Hepatocyte (in vitro differentiated cells): ENCODE measurements around the gene SLIT1. TPM values are rescaled to one million over a fixed set of nuclear protein-coding genes. Genes with fewer than 3 reads are reported as not detected.

Source experiments
- DNase-seq: peaks from one replicate; pipeline ENCODE4 v3.0.0-alpha.2; 2016; ENCODE audit warnings: low spot score
- H2AFZ ChIP-seq: fragments of 200-600 bp; sonication (generic); 2 replicates; pipeline ENCODE4 v1.6.0; 2016; ENCODE audit warnings: antibody characterized with exemption, mild to moderate bottlenecking
- H3K27ac ChIP-seq: fragments of 200-600 bp; sonication (generic); 2 replicates; pipeline ENCODE4 v1.5.1; 2016; ENCODE audit warnings: mild to moderate bottlenecking
- H3K27me3 ChIP-seq: fragments of 200-600 bp; sonication (generic); 2 replicates; pipeline ENCODE4 v1.6.1; 2016
- H3K36me3 ChIP-seq: fragments of 200-600 bp; sonication (generic); replicated peaks from 2 replicates; pipeline ENCODE4 v1.5.1; 2016; ENCODE audit warnings: low read depth; ENCODE audit not compliant: insufficient read depth
- H3K4me1 ChIP-seq: fragments of 200-600 bp; sonication (generic); 2 replicates; pipeline ENCODE4 v1.5.1; 2016; ENCODE audit warnings: mild to moderate bottlenecking, moderate library complexity; ENCODE audit not compliant: insufficient read depth
- H3K4me2 ChIP-seq: fragments of 200-600 bp; sonication (generic); 2 replicates; pipeline ENCODE4 v1.6.0; 2016
- H3K4me3 ChIP-seq: fragments of 200-600 bp; sonication (generic); 2 replicates; pipeline ENCODE4 v1.5.1; 2016; ENCODE audit warnings: mild to moderate bottlenecking
- H3K79me2 ChIP-seq: fragments of 200-600 bp; sonication (generic); 2 replicates; pipeline ENCODE4 v1.6.0; 2017; ENCODE audit warnings: mild to moderate bottlenecking
- H3K9me2 ChIP-seq: fragments of 200-600 bp; sonication (generic); replicated peaks from 2 replicates; pipeline ENCODE4 v1.6.0; 2017; ENCODE audit warnings: mild to moderate bottlenecking; ENCODE audit not compliant: insufficient read depth
- H3K9me3 ChIP-seq: fragments of 200-600 bp; sonication (generic); 2 replicates; pipeline ENCODE4 v1.5.1; 2016; ENCODE audit warnings: low read depth, mild to moderate bottlenecking
- H4K20me1 ChIP-seq: fragments of 200-600 bp; sonication (generic); 2 replicates; pipeline ENCODE4 v1.6.0; 2016; ENCODE audit warnings: mild to moderate bottlenecking; ENCODE audit not compliant: insufficient read depth, poor library complexity, severe bottlenecking
- EZH2 ChIP-seq: fragments of 200-600 bp; sonication (generic); IDR thresholded peaks from 2 replicates; pipeline ENCODE4 v1.6.1; 2016; ENCODE audit warnings: antibody characterized with exemption, mild to moderate bottlenecking, borderline replicate concordance
- EZH2phosphoT487 ChIP-seq: fragments of 200-600 bp; sonication (generic); IDR thresholded peaks from one replicate; pipeline ENCODE4 v1.6.1; 2018; ENCODE audit warnings: antibody characterized with exemption, mild to moderate bottlenecking, low read depth, moderate library complexity; ENCODE audit not compliant: unreplicated experiment, severe bottlenecking
- WGBS: methylation state at CpG from one replicate; pipeline ENCODE4 v1.1.6; 2016; ENCODE audit warnings: low lambda C conversion rate; ENCODE audit errors: missing lambda C conversion rate; 5-methylcytosine and 5-hydroxymethylcytosine counted together
- polyA plus RNA-seq: library from polyadenylated mRNA; unstranded; fragments of >200 nt; fragmentation: Nextera tagmentation; extraction: Ambion mirVana; gene quantifications from 2 replicates; pipeline ENCODE4 v1.2.1, GENCODE V29; 2016
- total RNA-seq: library from RNA; depleted of rRNA; stranded (reverse); fragments of >200 nt; gene quantifications from 2 replicates; pipeline ENCODE4 v1.2.3, GENCODE V29; 2014
- TF ChIP-seq, protein P1 (sequence below): fragments of 200-600 bp; sonication (generic); IDR thresholded peaks from 2 replicates; pipeline ENCODE4 v1.5.1; 2016; ENCODE audit warnings: antibody characterized with exemption, mild to moderate bottlenecking; ENCODE audit not compliant: poor library complexity

Gene SLIT1
- total and polyA plus RNA-seq, 2 experiments from 2014 or later = 0.47 to 0.65 TPM

DNA sequence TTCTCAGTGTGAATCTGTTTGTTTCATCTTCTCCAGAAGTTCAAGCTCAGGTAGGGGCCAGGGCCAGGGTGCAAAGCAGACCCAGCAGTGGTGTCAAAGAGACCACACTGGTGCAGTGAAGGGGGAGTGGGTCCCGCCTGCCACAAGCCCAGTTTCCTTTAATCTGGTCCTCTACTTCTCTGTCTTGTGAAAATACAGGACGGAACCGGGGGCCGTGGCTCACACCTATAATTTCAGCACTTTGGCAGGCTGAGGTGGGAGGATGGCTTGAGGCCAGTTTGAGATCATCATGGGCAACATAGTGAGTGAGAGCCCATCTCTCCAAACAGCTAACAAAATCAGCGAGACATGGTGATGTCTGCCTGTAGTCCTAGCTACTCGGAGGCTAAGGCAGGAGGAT lies 109.0 kb downstream of the SLIT1 start:
- no peaks in the 10 kb centered on the region for H3K4me1 ChIP-seq
- 81% methylated on average over 6 of the region's 6 CpGs for WGBS

DNA sequence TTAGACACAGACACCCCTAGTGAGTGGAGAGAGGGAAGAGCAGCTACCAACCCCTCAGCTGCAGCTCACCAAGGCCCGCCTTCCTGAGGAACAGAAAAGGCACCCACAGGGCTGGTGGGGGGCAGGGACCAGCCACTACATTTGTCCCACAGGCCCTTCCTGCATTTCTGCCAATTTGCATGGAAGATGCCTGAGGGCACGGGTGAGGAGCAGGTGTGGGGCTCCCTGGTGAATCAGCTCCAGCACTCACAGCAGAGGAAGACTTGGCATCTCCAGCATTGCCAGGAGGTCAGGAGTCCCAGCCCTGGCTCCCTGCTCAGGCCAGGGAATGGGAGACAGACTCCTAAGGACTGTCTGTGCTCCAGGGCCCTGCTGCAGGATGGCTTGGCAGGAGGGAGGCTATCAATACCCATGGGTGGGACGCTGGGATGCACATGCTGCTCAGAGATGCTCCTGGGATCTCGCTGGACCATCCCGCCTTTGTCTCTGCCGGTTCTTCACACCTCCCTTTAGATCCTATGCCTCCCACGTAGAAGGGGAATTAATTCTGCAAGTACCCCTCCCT lies 109.7 kb downstream of the SLIT1 start:
- no peaks in the 10 kb centered on the region for H3K9me3 ChIP-seq
- no peaks in the 10 kb centered on the region for H3K9me2 ChIP-seq
- 69% methylated on average over 7 of the region's 7 CpGs for WGBS
- no peaks in the 10 kb centered on the region for H3K36me3 ChIP-seq
- no peak for DNase-seq
- no peak overlapping the region for H2AFZ ChIP-seq
- H4K20me1 ChIP-seq = no peaks in the 10 kb centered on the region
- no peak overlapping the region for H3K4me3 ChIP-seq
- H3K27ac ChIP-seq = no peak overlapping the region
- H3K4me1 ChIP-seq = no peaks in the 10 kb centered on the region
- TF ChIP-seq, protein P1, sequence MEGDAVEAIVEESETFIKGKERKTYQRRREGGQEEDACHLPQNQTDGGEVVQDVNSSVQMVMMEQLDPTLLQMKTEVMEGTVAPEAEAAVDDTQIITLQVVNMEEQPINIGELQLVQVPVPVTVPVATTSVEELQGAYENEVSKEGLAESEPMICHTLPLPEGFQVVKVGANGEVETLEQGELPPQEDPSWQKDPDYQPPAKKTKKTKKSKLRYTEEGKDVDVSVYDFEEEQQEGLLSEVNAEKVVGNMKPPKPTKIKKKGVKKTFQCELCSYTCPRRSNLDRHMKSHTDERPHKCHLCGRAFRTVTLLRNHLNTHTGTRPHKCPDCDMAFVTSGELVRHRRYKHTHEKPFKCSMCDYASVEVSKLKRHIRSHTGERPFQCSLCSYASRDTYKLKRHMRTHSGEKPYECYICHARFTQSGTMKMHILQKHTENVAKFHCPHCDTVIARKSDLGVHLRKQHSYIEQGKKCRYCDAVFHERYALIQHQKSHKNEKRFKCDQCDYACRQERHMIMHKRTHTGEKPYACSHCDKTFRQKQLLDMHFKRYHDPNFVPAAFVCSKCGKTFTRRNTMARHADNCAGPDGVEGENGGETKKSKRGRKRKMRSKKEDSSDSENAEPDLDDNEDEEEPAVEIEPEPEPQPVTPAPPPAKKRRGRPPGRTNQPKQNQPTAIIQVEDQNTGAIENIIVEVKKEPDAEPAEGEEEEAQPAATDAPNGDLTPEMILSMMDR = no peak
- no peak for TF ChIP-seq EZH2
- no peak for TF ChIP-seq EZH2phosphoT487
- no peak overlapping the region for H3K4me2 ChIP-seq
- peaks cover 14% of the 10 kb centered on the region for H3K27me3 ChIP-seq
- no peaks in the 10 kb centered on the region for H3K79me2 ChIP-seq

More for the DNA sequence above, 109.0 kb downstream of the SLIT1 start:
- TF ChIP-seq EZH2 = no peak
- TF ChIP-seq, protein P1 = no peak
- TF ChIP-seq EZH2phosphoT487 = no peak
- no peaks in the 10 kb centered on the region for H3K36me3 ChIP-seq
- no peak overlapping the region for H3K4me3 ChIP-seq
- no peak overlapping the region for H3K4me2 ChIP-seq
- H3K27me3 ChIP-seq = peaks cover 14% of the 10 kb centered on the region
- no peak overlapping the region for H2AFZ ChIP-seq
- H4K20me1 ChIP-seq = no peaks in the 10 kb centered on the region
- H3K9me2 ChIP-seq = no peaks in the 10 kb centered on the region
- DNase-seq = no peak
- H3K27ac ChIP-seq = no peak overlapping the region
- H3K9me3 ChIP-seq = no peaks in the 10 kb centered on the region
- H3K79me2 ChIP-seq = no peaks in the 10 kb centered on the region

DNA sequence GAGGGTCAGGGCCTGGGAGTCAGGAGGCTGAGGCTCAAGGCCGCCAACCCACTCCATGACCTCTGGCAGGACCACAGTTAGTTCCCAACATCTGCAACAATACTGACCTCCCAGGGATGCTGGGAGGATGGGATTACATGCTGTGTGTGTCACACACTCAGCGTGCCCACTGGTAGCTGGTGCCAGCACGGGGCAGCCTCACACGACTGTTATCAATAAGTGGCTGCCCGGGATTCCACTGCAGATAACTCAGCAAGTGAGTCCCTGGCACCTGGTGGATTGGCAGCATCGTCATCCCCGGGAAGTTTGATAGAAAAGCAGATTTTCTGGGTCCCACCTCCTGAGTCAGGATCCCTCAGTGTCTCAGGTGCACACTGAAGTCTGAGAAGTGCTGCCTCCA lies 110.3 kb downstream of the SLIT1 start:
- H4K20me1 ChIP-seq = no peaks in the 10 kb centered on the region
- WGBS = 68% methylated on average over 7 of the region's 7 CpGs
- no peak for TF ChIP-seq EZH2phosphoT487
- no peak overlapping the region for H3K4me2 ChIP-seq
- no peak for DNase-seq
- H3K36me3 ChIP-seq = no peaks in the 10 kb centered on the region
- no peak overlapping the region for H3K27ac ChIP-seq
- H2AFZ ChIP-seq = no peak overlapping the region
- no peaks in the 10 kb centered on the region for H3K4me1 ChIP-seq
- H3K27me3 ChIP-seq = peaks cover 9% of the 10 kb centered on the region
- H3K4me3 ChIP-seq = no peak overlapping the region
- no peaks in the 10 kb centered on the region for H3K79me2 ChIP-seq
- H3K9me3 ChIP-seq = no peaks in the 10 kb centered on the region
- no peaks in the 10 kb centered on the region for H3K9me2 ChIP-seq

DNA sequence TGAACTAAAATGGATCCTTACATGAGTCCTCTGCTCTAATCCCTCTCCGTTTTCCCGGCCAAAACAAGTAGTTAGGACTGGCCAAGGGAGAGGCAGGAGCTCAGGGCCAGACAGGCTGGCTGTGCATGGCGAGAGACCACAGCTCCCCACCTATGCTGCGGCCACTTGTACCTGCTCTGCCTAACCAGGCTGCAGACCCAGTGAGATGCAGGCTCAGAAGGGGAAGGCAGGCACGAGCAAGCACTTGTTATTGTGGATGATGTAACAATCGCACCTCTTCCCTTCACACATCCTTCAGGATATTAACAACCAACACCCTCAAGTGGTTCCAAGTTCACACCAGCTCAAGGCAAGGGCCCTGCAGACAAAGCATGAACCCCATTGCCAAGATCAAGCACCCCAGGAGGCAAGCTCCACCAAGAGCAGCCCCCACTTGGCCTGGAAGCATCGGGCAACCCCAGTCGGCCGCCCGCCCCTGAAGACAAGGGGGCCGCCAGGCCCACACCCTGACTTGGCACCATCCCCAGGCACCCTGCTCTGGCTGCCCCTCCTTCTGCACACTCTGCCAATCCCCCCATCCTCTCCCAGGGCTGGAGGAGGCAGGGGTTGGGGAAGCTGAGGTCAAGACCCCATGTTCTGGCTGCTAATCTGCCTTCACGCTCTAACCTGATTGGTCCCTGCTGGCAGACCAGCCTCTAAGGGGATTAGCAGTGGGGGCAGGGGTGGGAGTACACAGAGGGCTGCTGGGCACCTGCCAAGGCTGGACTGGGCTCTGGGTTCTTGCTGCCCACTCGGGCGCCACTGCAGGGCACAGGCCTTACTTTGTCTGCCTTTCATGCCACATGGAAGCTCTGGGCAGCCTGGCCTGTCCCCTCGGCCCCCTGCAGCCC lies 111.3 kb downstream of the SLIT1 start:
- TF ChIP-seq, protein P1 = no peak
- no peak for TF ChIP-seq EZH2
- H3K27ac ChIP-seq = no peak overlapping the region
- no peaks in the 10 kb centered on the region for H3K79me2 ChIP-seq
- peaks cover under 1% of the 10 kb centered on the region for H3K27me3 ChIP-seq
- H4K20me1 ChIP-seq = no peaks in the 10 kb centered on the region
- no peak overlapping the region for H3K4me2 ChIP-seq
- H3K36me3 ChIP-seq = no peaks in the 10 kb centered on the region
- no peak overlapping the region for H3K4me3 ChIP-seq
- H3K9me2 ChIP-seq = no peaks in the 10 kb centered on the region
- DNase-seq = no peak
- 79% methylated on average over 15 of the region's 15 CpGs for WGBS
- H2AFZ ChIP-seq = no peak overlapping the region
- no peaks in the 10 kb centered on the region for H3K4me1 ChIP-seq
- H3K9me3 ChIP-seq = no peaks in the 10 kb centered on the region
